Lung (tissue), 12 donors: ENCODE data around the gene ZFYVE28. TPM values are rescaled to one million over a fixed set of nuclear protein-coding genes. Genes with fewer than 3 reads are reported as not detected.

ENCODE experiments used
- ATAC-seq: fragments of 200-7000 bp; cut with Tn5 transposase; one replicate; pipeline ENCODE4 v1.9.1; 2020; ENCODE audit warnings: moderate number of reproducible peaks; ENCODE audit not compliant: insufficient read depth, low FRiP score
- DNase-seq, 3 donors: peaks; one replicate each; pipeline ENCODE4 v3.0.0-alpha.2; 2013 to 2017
- H3K27ac ChIP-seq, 2 donors: one replicate each; pipeline ENCODE4 v1.5.1; 2013; ENCODE audit warnings: mild to moderate bottlenecking in 2 of 2, moderate library complexity in 2 of 2, control low read depth in 1 of 2, inconsistent platforms in 1 of 2, low read depth in 1 of 2, low read length in 1 of 2
- H3K27me3 ChIP-seq, 3 donors: one replicate each; pipeline ENCODE4 v1.5.1; 2013; ENCODE audit warnings: low read length in 2 of 3; ENCODE audit not compliant: control insufficient read depth in 3 of 3, insufficient read depth in 3 of 3
- H3K36me3 ChIP-seq, 4 donors: one replicate each; pipeline ENCODE4 v1.5.1; 2013; ENCODE audit warnings: low read length in 4 of 4, mild to moderate bottlenecking in 1 of 4, moderate library complexity in 1 of 4; ENCODE audit not compliant: control insufficient read depth in 4 of 4, insufficient read depth in 4 of 4
- H3K4me1 ChIP-seq, 5 donors: one replicate each; pipeline ENCODE4 v1.5.1; 2013; ENCODE audit warnings: low read length in 5 of 5, mild to moderate bottlenecking in 2 of 5, moderate library complexity in 1 of 5; ENCODE audit not compliant: control insufficient read depth in 5 of 5, insufficient read depth in 5 of 5
- H3K4me3 ChIP-seq: one replicate; pipeline ENCODE4 v1.5.1; 2013; ENCODE audit warnings: mild to moderate bottlenecking, control low read depth, moderate library complexity
- H3K9ac ChIP-seq, 2 donors: one replicate each; pipeline ENCODE4 v1.5.1; 2013; ENCODE audit warnings: low read length in 2 of 2, control low read depth in 1 of 2; ENCODE audit not compliant: insufficient read depth in 1 of 2
- H3K9me3 ChIP-seq, 4 donors: one replicate each; pipeline ENCODE4 v1.5.1; 2013; ENCODE audit warnings: low read length in 3 of 4, mild to moderate bottlenecking in 1 of 4, moderate library complexity in 1 of 4; ENCODE audit not compliant: control insufficient read depth in 4 of 4, insufficient read depth in 3 of 4
- CTCF ChIP-seq: IDR thresholded peaks from 2 replicates; pipeline ENCODE4 v1.5.1; 2012; ENCODE audit warnings: mild to moderate bottlenecking; ENCODE audit errors: control extremely low read depth, extremely low read depth
- WGBS, 2 donors: extraction: QIAGEN DNeasy Blood & Tissue Kit; methylation state at CpG; one replicate each; pipeline ENCODE4 v1.1.7; 2013; 5-methylcytosine and 5-hydroxymethylcytosine counted together
- polyA plus RNA-seq, 2 donors: library from polyadenylated mRNA; stranded (reverse); fragments of 200-250 nt; gene quantifications; one replicate each; pipeline ENCODE4 v1.2.1, GENCODE V29; 2013
- total RNA-seq, 2 donors: library from RNA; depleted of rRNA in 1 of 2; stranded (reverse); fragments of >200 nt in 1 of 2; gene quantifications; one replicate each; pipeline ENCODE4 v1.2.1, GENCODE V29; 2014 to 2021
- donor health status: control.
- donor health status: control.
- donor health status: Bipolar disorder and iron deficiency.
- donor health status: healthy.
- donor health status: DM: yes; HTN: yes; CAD: no.

ZFYVE28 gene
- total and polyA plus RNA-seq, 4 donors = 6.8 to 10.3 (median 7.6) TPM

DNA sequence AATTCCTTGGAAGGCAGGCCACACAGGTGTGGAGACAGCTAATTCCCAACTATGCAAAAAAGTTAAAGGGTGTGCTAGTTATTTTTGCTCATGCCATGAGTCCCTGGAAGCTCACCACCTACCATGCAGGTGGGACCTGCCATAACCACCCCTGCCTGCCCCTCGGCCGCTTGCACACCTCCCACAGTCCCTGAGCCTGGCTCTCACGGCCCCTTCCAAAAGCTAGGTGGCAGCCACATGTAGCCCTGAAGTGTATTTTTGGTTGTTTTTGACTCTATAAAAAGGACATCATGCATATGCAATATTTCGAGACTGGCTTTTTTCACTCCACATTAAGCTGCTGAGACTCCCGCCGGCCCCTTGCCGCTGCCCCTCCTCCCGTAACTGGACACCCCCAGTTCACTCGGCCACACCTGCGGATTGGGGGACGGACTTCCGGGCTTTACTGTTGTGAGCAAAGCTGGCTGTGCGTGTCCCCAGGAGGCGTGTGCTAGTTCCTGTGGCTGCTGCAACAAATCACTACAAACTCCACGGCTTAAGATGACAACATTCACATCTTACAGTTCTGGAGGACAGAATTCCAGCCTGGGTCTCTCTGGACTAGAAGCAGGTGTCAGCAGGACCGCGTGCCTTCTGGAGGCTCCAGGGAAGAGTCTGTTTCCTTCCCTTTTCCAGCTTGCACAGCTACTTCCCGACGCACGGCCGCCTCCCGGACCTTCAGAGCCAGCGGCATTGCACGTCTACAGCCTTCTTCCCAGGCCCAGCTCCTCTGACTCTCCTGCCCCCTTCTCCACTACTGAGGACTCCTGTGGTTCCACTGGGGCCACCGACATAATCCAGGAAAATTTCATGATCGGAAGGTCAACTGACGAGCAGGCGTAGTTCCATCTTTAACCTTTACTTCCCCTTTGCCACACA, 24.8 kb downstream of the ZFYVE28 start:
- DNase-seq (peak; percentile 58 to 72 (median 65)), ATAC-seq (no peak)
- 20 to 25% methylated on average over 28 of the region's 28 CpGs for WGBS, 2 donors
- H3K9me3 ChIP-seq = no peaks in the 10 kb centered on the region
- no peak overlapping the region for H3K4me3 ChIP-seq
- peaks cover 0 to 34% (median 16%) of the 10 kb centered on the region in 3 donors for H3K27me3 ChIP-seq
- no peak overlapping the region for H3K9ac ChIP-seq
- H3K4me1 ChIP-seq = peaks cover 0 to 27% (median 0%) of the 10 kb centered on the region in 5 donors
- TF ChIP-seq CTCF = no peak
- H3K36me3 ChIP-seq = no peaks in the 10 kb centered on the region
- no peak overlapping the region for H3K27ac ChIP-seq

DNA sequence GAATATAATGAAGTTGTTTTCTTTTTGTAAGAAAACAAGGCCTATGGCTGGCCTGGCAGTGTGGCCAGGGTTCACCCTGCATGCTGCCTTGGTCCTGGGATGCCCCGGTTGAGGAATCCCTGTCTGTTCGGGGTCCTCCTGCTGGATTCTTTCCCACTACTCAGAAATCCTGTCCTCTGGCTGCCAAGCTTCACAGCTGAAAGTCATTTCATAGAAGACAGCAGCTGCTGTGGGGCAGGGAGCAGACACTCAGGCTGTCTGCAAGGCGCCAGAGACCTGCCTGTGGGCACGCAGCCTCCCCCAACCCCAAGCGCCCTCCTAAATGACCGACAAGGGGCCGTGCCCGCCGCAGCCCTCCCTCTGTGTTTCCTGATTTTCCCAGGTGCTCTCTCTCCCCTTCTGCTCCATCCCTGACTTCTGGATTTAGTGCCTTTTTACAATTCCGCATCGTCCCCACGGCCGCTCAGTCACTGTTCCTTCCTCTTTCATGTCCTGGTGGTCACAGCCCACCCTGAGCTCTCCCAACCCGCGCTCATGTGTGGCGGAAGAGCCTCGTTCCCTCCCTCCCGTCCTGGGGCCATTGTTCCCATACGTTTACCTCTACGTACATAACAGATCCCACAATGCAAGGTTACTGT, 27.5 kb downstream of the ZFYVE28 start:
- no peaks in the 10 kb centered on the region for H3K9me3 ChIP-seq
- no peak overlapping the region for H3K27ac ChIP-seq
- peaks cover 0 to 30% (median 18%) of the 10 kb centered on the region in 3 donors for H3K27me3 ChIP-seq
- DNase-seq (peak; percentile 50 to 79 (median 71)), ATAC-seq (no peak)
- peaks cover 0 to 27% (median 0%) of the 10 kb centered on the region in 5 donors for H3K4me1 ChIP-seq
- 24 to 46% methylated on average over 20 of the region's 20 CpGs for WGBS, 2 donors
- H3K9ac ChIP-seq = no peak overlapping the region
- no peak overlapping the region for H3K4me3 ChIP-seq
- no peaks in the 10 kb centered on the region for H3K36me3 ChIP-seq
- no peak for TF ChIP-seq CTCF

- H3K36me3 ChIP-seq = no peaks in the 10 kb centered on the region
- no peak overlapping the region for H3K27ac ChIP-seq
- no peak overlapping the region for H3K9ac ChIP-seq
- WGBS, 2 donors = 52 to 68% methylated on average over 9 of the region's 9 CpGs
- no peaks in the 10 kb centered on the region for H3K9me3 ChIP-seq
- ATAC-seq = no peak
- no peak for TF ChIP-seq CTCF
- H3K4me3 ChIP-seq = no peak overlapping the region
- no peak for DNase-seq
- H3K27me3 ChIP-seq = peaks cover 0 to 30% (median 18%) of the 10 kb centered on the region in 3 donors
- H3K4me1 ChIP-seq = peaks cover 0 to 27% (median 0%) of the 10 kb centered on the region in 5 donors
Observed at GRCh38 chr4:2390146-2390545, 28.3 kb downstream of the ZFYVE28 start.
